GM18507 (cell line): ENCODE results near the gene TEX50.
"Not testable (repeated sequence)": the region's sequence is repeated elsewhere in the genome, so short reads cannot be mapped to it uniquely, and the experiment has no call there.

Source experiments
- DNase-seq: peaks from one replicate; pipeline ENCODE4 v3.0.0; 2011; ENCODE audit warnings: low read depth; ENCODE audit not compliant: insufficient read length; ENCODE audit errors: extremely low spot score
- FAIRE-seq: peaks from 2 replicates; lab custom pipeline; 2011; peaks lifted over from hg19 to GRCh38; lab: Jason Lieb, UNC

Gene TEX50

GRCh38 chr1:173635116-173635515 is at the start of gene TEX50:
TEX50 (plus strand) TSS chr1:173635338; CDS start chr1:173635522, 184 bp downstream.
- DNase-seq (no peak), FAIRE-seq (no peak)

GRCh38 chr1:173590557-173590956 is 44.6 kb upstream of the TEX50 start:
- no peak for DNase-seq
- FAIRE-seq = no peak

GRCh38 chr1:173591138-173591537 is 44.0 kb upstream of the TEX50 start:
- not testable (repeated sequence) for DNase-seq, FAIRE-seq

- FAIRE-seq (peak; percentile 21), DNase-seq (no peak)
These were observed 38.9 kb upstream of the TEX50 start for GRCh38 chr1:173596097-173596825.

- DNase-seq = no peak
- peak; percentile 83 for FAIRE-seq
These were observed 33.5 kb upstream of the TEX50 start for GRCh38 chr1:173601588-173601987.

- DNase-seq = no peak
- FAIRE-seq = peak; percentile 36
These were observed 32.0 kb upstream of the TEX50 start, which contains the start of gene SLC9C2 for GRCh38 chr1:173603056-173603591. SLC9C2 (minus strand) TSS chr1:173603072; CDS start chr1:173601776, 1,296 bp downstream.

- no peak for DNase-seq
- no peak for FAIRE-seq
These were observed 26.5 kb upstream of the TEX50 start for GRCh38 chr1:173608503-173609216.

GRCh38 chr1:173613086-173613485 is 22.1 kb upstream of the TEX50 start:
- not testable (repeated sequence) for FAIRE-seq, DNase-seq

GRCh38 chr1:173616859-173617258 is 18.3 kb upstream of the TEX50 start:
- DNase-seq = no peak
- FAIRE-seq = no peak

- no peak for FAIRE-seq
These were observed 7.9 kb upstream of the TEX50 start for GRCh38 chr1:173627269-173627668.

GRCh38 chr1:173628888-173629287 is 6.2 kb upstream of the TEX50 start:
- FAIRE-seq (no peak), DNase-seq (no peak)

More at GRCh38 chr1:173627269-173627668, 7.9 kb upstream of the TEX50 start:
- DNase-seq = no peak

GRCh38 chr1:173637236-173638042 is 2.3 kb downstream of the TEX50 start:
- peak; percentile 47 for FAIRE-seq
- not testable (repeated sequence) for DNase-seq

GRCh38 chr1:173638043-173639021 is 3.2 kb downstream of the TEX50 start:
- no peak for DNase-seq
- no peak for FAIRE-seq

GRCh38 chr1:173639102-173639501 is 4.0 kb downstream of the TEX50 start:
- DNase-seq (no peak), FAIRE-seq (no peak)

- not testable (repeated sequence) for DNase-seq, FAIRE-seq
These were observed 7.5 kb downstream of the TEX50 start for GRCh38 chr1:173642450-173643139.

- FAIRE-seq (no peak), DNase-seq (no peak)
These were observed 11.5 kb downstream of the TEX50 start for GRCh38 chr1:173646656-173647055.

GRCh38 chr1:173648880-173649605 is 13.9 kb downstream of the TEX50 start:
- no peak for FAIRE-seq
- DNase-seq = no peak
